PFSK-1 (cell line): Measurements from ENCODE around the gene CLEC16A.

Experiments used
- FOXP2 ChIP-seq: optimal IDR thresholded peaks from 2 replicates; pipeline ENCODE3; 2011; ENCODE audit warnings: borderline replicate concordance, control low read depth, inconsistent platforms; ENCODE audit not compliant: insufficient read depth; ENCODE audit errors: extremely low read length, extremely low read depth
- POLR2AphosphoS5 ChIP-seq: IDR thresholded peaks from 2 replicates; pipeline ENCODE4 v1.6.1; 2012; ENCODE audit warnings: low read depth, mild to moderate bottlenecking, control low read depth, low read length, moderate library complexity
- REST ChIP-seq, 2 experiments: IDR thresholded peaks; 2 replicates each; pipeline versions ENCODE4 v1.6.1 to v1.8.0; 2011 to 2012; ENCODE audit warnings: low read depth in 2 of 2, low read length in 2 of 2, control low read depth in 1 of 2, inconsistent platforms in 1 of 2, mild to moderate bottlenecking in 1 of 2, moderate library complexity in 1 of 2; ENCODE audit not compliant: insufficient read depth in 1 of 2
- SIN3A ChIP-seq: IDR thresholded peaks from 2 replicates; pipeline ENCODE4 v1.6.1; 2012; ENCODE audit warnings: mild to moderate bottlenecking, low read length, moderate library complexity, borderline replicate concordance; ENCODE audit not compliant: insufficient read depth
- TAF1 ChIP-seq: IDR thresholded peaks from 2 replicates; pipeline ENCODE4 v1.6.1; 2012; ENCODE audit warnings: low read length, control low read depth, borderline replicate concordance; ENCODE audit not compliant: insufficient read depth

- TF ChIP-seq REST (IDR thresholded peaks at IDR 0.05; ENCODE audit: insufficient read depth in 1 of 2, low read depth in 2 of 2, low read length in 2 of 2) (no peak), POLR2AphosphoS5 (no peak), SIN3A (no peak), TAF1 (no peak), FOXP2 (no peak)
These were observed 238.0 kb downstream of the CLEC16A start for GRCh38 chr16:11182411-11182810.
